OCI-LY3 (cell line): ENCODE results near the gene MAPK8.

ENCODE experiments used
- H2AFZ ChIP-seq: fragments of 200-600, 300-600 bp; shearing (Covaris generic); 2 replicates; pipeline ENCODE4 v1.6.0; 2014; ENCODE audit warnings: antibody characterized with exemption, low read depth, low read length
- H3K27ac ChIP-seq: fragments of 200-600, 300-600 bp; sonication (generic); 2 replicates; pipeline ENCODE4 v1.5.1; 2014; ENCODE audit warnings: mild to moderate bottlenecking, low read length, moderate library complexity, mixed read lengths
- H3K27me3 ChIP-seq: fragments of 200-600, 300-600 bp; sonication (generic); 2 replicates; pipeline ENCODE4 v1.6.1; 2014; ENCODE audit warnings: low read depth, low read length, mixed read lengths
- H3K36me3 ChIP-seq: fragments of 200-600, 300-600 bp; sonication (generic); replicated peaks from 2 replicates; pipeline ENCODE3; 2014; ENCODE audit warnings: low read depth, low read length, mixed read lengths
- H3K4me1 ChIP-seq: fragments of 300-600, 200-600 bp; sonication (generic); 2 replicates; pipeline ENCODE4 v1.6.1; 2014; ENCODE audit warnings: low read length, mixed read lengths
- H3K4me2 ChIP-seq: fragments of 200-600, 300-600 bp; sonication (generic); 2 replicates; pipeline ENCODE4 v1.6.1; 2014; ENCODE audit warnings: low read length, mixed read lengths
- H3K4me3 ChIP-seq: fragments of 300-600, 200-600 bp; sonication (generic); 2 replicates; pipeline ENCODE4 v1.5.1; 2014; ENCODE audit warnings: antibody characterized with exemption, mild to moderate bottlenecking, low read length, moderate library complexity
- H3K79me2 ChIP-seq: fragments of 300-600, 200-600 bp; shearing (Covaris generic); 2 replicates; pipeline ENCODE4 v1.6.1; 2014; ENCODE audit warnings: mild to moderate bottlenecking, low read length, mixed read lengths
- H3K9ac ChIP-seq: fragments of 300-600, 200-600 bp; shearing (Covaris generic); 2 replicates; pipeline ENCODE4 v1.6.0; 2014; ENCODE audit warnings: mild to moderate bottlenecking, low read length, moderate library complexity
- H3K9me3 ChIP-seq: fragments of 200-600, 300-600 bp; shearing (Covaris generic); 2 replicates; pipeline ENCODE4 v1.6.1; 2014; ENCODE audit warnings: low read length, mixed read lengths; ENCODE audit not compliant: insufficient read depth
- H4K20me1 ChIP-seq: fragments of 200-600, 300-600 bp; sonication (generic); 2 replicates; pipeline ENCODE4 v1.6.1; 2016; ENCODE audit warnings: low read length, mixed read lengths; ENCODE audit not compliant: insufficient read depth
- EZH2phosphoT487 ChIP-seq: fragments of 200-600 bp; shearing (Covaris generic); IDR thresholded peaks from 2 replicates; pipeline ENCODE4 v1.6.1; 2018; ENCODE audit warnings: antibody characterized with exemption, mixed run types, low read depth
- TF ChIP-seq, protein P1 (sequence below): fragments of 200-600, 300-600 bp; sonication (generic); IDR thresholded peaks from 2 replicates; pipeline ENCODE4 v1.5.1; 2014; ENCODE audit warnings: antibody characterized with exemption, low read length, low read depth

Gene MAPK8

DNA sequence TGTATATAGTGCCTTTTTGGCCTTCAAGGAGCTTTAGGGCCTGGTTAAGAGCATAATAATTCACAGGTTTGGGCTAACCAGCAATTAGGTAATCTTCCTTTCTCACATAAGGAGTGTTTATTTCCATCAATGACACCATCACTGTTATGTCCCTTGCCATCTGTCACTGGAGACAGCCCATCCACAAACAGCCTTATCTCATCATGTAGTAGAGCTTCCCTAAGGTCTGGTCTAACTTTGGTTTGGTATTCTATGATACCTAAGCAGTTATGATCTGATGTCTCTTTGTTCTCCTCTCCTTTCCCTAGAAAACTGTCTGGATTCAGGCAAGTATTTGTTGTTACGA, 26.4 kb downstream of the MAPK8 start:
- Histone ChIP-seq H3K4me3 (no peak overlapping the region), H3K79me2 (peaks cover 3% of the 10 kb centered on the region; the same call in 1 of the 2 replicates), H3K9me3 (no peaks in the 10 kb centered on the region), H2AFZ (no peak overlapping the region), H3K4me1 (peaks cover 36% of the 10 kb centered on the region), H3K36me3 (no peaks in the 10 kb centered on the region), H3K27ac (no peak overlapping the region), H4K20me1 (no peaks in the 10 kb centered on the region), H3K4me2 (no peak overlapping the region), H3K9ac (no peak overlapping the region), H3K27me3 (no peaks in the 10 kb centered on the region)
- TF ChIP-seq, protein P1, sequence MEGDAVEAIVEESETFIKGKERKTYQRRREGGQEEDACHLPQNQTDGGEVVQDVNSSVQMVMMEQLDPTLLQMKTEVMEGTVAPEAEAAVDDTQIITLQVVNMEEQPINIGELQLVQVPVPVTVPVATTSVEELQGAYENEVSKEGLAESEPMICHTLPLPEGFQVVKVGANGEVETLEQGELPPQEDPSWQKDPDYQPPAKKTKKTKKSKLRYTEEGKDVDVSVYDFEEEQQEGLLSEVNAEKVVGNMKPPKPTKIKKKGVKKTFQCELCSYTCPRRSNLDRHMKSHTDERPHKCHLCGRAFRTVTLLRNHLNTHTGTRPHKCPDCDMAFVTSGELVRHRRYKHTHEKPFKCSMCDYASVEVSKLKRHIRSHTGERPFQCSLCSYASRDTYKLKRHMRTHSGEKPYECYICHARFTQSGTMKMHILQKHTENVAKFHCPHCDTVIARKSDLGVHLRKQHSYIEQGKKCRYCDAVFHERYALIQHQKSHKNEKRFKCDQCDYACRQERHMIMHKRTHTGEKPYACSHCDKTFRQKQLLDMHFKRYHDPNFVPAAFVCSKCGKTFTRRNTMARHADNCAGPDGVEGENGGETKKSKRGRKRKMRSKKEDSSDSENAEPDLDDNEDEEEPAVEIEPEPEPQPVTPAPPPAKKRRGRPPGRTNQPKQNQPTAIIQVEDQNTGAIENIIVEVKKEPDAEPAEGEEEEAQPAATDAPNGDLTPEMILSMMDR = no peak
- TF ChIP-seq EZH2phosphoT487 = no peak

DNA sequence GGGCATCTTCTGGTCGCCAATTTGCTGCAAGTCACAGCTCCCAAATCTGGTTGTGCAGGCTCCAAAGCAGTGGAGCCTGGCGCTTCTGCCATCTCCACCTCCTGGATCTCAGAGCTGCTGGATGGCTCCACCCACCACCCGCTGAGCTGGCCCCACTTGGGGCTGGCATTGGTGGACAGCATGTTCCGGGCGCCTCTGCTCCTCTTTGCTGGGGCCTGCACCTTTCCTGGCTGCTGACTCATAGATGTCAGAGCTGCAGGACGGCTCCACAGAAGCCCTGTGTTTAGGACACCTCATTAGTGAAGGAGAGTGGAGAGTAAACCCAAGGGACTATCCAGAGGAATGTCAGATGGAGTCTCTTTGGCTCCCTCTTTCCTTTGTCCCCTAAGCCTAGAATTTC, 27.4 kb downstream of the MAPK8 start:
- H3K9me3 ChIP-seq = no peaks in the 10 kb centered on the region

DNA sequence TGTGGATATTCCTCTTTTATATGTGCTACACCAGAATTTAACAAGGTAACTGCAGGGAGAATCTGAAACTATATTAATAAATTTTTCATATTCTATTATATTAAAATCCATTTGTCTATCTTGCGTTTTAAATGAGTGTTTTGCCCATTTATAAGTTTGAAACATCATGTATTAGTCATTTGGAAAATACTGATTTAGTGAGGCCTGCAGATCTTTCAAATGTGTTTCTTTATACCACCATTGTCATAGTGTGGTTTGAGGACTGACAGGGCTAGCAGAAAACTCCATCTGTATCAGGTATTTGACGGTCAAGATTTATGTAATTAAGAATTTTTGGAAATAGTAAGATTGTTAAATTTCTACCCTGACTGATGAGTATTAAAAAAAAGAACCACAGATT, 29.3 kb downstream of the MAPK8 start:
- no peaks in the 10 kb centered on the region for H4K20me1 ChIP-seq
- H3K4me3 ChIP-seq = no peak overlapping the region
- peaks cover 35% of the 10 kb centered on the region for H3K4me1 ChIP-seq
- no peak overlapping the region for H2AFZ ChIP-seq
- no peak overlapping the region for H3K9ac ChIP-seq
- no peaks in the 10 kb centered on the region for H3K9me3 ChIP-seq
- H3K79me2 ChIP-seq = peaks cover 3% of the 10 kb centered on the region; the same call in 1 of the 2 replicates
- H3K4me2 ChIP-seq = no peak overlapping the region
- TF ChIP-seq, protein P1 = no peak
- no peak for TF ChIP-seq EZH2phosphoT487
- no peak overlapping the region for H3K27ac ChIP-seq
- H3K36me3 ChIP-seq = no peaks in the 10 kb centered on the region
- no peaks in the 10 kb centered on the region for H3K27me3 ChIP-seq

More for the DNA sequence above, 27.4 kb downstream of the MAPK8 start:
- Histone ChIP-seq H3K79me2 (peaks cover 3% of the 10 kb centered on the region; the same call in 1 of the 2 replicates), H2AFZ (no peak overlapping the region), H4K20me1 (no peaks in the 10 kb centered on the region), H3K27ac (no peak overlapping the region), H3K27me3 (no peaks in the 10 kb centered on the region), H3K4me3 (no peak overlapping the region), H3K36me3 (no peaks in the 10 kb centered on the region), H3K9ac (no peak overlapping the region), H3K4me2 (no peak overlapping the region), H3K4me1 (peaks cover 37% of the 10 kb centered on the region)
- no peak for TF ChIP-seq EZH2phosphoT487
- TF ChIP-seq, protein P1 = no peak

DNA sequence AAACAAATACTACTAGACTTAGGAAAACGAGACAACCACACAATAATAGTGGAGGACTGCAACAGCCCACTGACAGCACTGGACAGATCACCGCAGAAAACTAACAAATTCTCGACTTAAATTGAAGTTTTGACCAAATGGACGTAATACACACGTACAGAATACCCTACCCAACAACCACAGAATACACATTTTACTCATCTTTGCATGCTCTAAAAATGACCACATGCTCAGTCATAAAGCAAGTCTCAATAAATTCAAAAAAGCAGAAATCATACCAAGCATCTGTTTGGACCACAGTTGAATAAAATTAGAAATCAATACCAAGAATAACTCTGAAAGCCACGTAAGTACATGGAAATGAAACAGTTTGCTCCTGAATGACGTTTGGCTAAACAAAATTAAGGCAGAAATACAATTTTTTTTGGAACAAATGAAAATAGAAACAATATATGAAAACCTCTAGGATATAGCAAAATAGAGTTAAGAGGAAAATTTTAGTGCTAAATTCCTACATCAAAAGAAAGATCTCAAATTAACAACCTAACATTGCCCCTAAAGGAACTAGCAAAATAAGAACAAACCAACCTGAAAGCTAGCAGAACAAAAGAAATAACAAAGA, 30.6 kb downstream of the MAPK8 start:
- no peaks in the 10 kb centered on the region for H3K9me3 ChIP-seq
- no peaks in the 10 kb centered on the region for H4K20me1 ChIP-seq
- TF ChIP-seq EZH2phosphoT487 = no peak
- TF ChIP-seq, protein P1 = no peak
- no peak overlapping the region for H3K9ac ChIP-seq
- H3K4me1 ChIP-seq = peaks cover 22% of the 10 kb centered on the region
- H3K4me2 ChIP-seq = peak overlapping the region; percentile 52
- no peak overlapping the region for H2AFZ ChIP-seq
- H3K27me3 ChIP-seq = no peaks in the 10 kb centered on the region
- no peak overlapping the region for H3K27ac ChIP-seq
- no peaks in the 10 kb centered on the region for H3K36me3 ChIP-seq
- H3K4me3 ChIP-seq = peak overlapping the region; percentile 6; the same call in 1 of the 2 replicates
- H3K79me2 ChIP-seq = peaks cover 3% of the 10 kb centered on the region; the same call in 1 of the 2 replicates
